CMK (cell line): ENCODE results near the gene SMIM34.
"Not testable (repeated sequence)": the region's sequence is repeated elsewhere in the genome, so short reads cannot be mapped to it uniquely, and the experiment has no call there.

Source experiments
- DNase-seq: peaks from one replicate; pipeline ENCODE4 v3.0.0-alpha.2; 2010; ENCODE audit warnings: low read depth

The SMIM34 gene, protein sequence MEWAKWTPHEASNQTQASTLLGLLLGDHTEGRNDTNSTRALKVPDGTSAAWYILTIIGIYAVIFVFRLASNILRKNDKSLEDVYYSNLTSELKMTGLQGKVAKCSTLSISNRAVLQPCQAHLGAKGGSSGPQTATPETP

DNA sequence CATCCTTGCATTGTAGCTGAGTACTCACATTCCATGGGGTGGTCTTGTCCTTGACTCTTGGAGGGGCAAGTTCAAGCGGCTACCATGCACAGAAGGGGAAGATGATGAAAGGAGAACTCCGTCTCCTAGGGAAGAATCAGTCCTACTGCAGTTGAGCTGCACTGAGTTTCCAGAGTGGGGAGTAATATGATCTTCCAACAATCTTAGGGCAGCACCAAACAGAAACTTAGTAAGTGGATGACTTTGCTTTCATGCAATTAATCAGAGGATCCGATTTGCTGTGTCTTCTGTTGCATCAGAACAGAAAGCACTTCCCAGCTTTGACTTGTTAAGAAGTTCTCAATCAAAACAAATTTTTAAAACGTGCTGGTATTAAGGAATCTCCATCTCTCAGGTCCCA lies at the start of gene SMIM34:
Gene SMIM34 (minus strand): TSS at position 147 of the 400 bp plus-strand sequence. CDS start 112 bp downstream, at position 35.
- DNase-seq: not testable (repeated sequence)

DNA sequence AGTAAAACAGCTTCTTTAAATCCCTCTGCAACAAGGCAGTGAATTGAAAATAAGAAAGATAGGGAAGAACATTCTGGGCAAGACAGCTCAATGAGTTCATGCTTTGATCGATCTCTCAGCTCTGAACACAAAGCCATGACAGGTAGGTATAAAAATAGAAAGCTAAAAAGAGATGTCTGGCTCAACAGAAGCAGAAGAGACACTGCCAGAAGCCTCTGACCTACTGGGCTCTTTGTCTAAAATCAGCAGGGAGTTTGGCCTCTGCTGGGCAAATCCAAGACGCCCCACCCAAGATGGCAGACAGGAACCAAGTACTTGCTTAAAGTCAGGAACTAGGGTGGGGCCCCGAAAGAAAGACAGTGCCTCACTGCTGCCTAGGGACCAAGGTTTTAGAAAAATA lies 43.6 kb upstream of the SMIM34 start:
- not testable (repeated sequence) for DNase-seq

DNA sequence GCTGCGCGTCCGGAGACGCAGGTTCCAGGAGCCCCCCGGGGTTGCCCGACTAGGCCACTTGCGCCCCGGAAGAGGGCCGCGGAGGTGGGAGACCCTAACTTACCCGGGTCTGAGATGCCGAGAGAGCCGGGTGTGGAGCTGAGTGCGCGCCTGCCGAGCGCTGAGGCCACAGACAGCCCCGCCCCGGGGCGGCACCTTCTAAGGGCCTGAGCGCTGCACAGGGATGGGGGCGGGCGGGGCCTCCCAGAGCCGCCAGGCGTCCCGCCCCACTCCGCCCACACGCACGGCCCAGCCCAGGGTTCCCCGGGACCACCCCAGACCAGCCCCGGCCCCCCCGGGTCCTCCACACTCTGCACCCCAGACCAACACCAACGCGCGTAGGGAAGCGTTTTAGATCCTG lies 35.7 kb upstream of the SMIM34 start:
- DNase-seq: not testable (repeated sequence)

DNA sequence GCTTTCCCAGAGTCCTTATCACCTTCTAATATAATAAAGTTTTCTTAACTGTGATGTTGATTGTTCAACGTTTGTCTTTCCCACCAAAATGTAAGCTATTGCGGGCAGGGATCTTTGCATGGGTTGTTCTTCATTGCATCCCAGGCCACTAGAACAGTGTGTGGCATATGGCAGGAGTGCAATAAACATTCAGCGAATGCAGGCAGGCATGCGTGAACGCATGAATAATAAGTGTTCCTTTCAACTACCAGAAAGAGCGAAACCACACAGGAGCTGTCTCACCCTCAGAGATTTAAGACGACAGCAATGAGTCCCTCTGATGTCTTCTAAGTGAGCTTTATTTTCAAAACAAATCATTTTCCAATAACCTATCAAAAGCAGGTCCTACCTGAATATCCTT lies 34.5 kb upstream of the SMIM34 start:
- DNase-seq: not testable (repeated sequence)

DNA sequence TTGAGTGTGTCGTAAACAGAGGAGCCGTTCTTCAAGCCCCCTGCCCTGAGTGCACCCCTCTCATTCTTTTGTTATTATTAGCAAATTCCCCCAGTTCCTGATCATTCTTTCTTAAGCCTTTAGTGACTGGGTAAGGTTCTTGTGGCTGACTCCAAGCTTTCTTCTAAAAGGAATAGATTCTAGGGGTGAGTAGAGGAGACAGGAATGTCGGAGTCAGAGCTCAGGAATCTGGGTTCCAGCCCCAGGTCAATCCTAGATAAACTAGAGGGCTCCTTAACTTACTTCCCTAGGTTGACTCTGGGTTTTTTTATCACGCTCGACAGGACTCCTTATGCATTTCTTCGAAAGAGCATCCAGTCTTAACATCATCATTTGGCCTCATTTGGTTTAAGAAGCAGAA lies 32.4 kb upstream of the SMIM34 start:
- not testable (repeated sequence) for DNase-seq

DNA sequence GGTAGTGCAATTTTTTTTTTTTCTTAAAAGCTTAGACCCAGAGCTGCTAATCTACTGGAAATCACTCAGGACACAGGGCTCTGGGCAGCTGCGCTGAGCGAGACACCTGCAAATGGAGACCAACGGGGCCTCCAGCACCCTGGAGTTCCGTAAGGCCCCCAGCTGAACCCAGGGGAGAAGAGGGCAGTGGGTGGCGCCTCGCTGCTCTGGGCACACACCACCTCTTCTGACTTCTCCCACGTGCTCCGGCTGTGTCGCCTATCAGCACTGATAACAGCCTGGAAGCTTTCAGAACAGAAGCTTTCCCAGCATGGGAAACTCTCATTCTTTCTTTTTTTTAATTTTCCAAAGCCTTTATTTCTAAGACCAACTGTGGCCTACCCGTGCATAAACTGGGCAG lies 31.9 kb upstream of the SMIM34 start:
- not testable (repeated sequence) for DNase-seq

DNA sequence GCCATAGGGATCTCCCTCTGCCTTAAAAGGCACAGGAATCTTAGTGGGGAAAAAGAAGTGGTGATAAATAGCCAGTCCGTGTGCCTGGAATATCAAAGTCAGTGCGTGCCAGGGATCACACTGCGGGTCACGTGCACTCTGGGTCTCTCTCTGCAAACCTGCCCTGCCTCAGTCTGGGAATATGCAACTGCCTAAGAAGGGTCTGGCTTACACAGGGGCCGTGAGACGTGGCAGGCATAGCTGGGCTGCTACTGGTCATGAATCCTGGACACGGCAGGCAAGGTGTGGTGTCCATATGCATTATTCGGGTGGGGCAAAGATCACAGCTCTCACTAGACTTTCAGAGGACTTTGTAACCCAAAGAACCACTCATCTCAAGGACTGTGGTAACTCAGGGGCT lies 23.3 kb upstream of the SMIM34 start:
- not testable (repeated sequence) for DNase-seq

DNA sequence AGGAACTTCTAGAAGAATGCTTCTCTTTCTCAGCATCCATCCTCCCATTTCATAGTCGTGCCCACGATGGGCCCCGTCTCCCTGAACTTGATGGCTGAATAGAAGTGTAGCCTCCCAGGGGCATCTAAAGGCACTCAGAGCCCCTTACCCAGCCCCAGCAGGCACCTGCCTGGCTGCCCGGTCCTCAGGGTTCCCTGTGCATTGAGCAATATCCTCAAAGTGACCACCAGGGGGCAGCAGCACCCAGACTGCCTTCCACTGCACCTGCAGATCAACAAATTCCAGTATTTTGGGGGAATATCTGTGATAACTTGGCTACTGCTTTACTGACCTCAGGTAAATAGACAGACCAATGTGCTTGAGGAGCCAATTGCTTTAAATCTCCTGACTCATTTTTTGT lies 19.7 kb upstream of the SMIM34 start:
- DNase-seq: not testable (repeated sequence)

DNA sequence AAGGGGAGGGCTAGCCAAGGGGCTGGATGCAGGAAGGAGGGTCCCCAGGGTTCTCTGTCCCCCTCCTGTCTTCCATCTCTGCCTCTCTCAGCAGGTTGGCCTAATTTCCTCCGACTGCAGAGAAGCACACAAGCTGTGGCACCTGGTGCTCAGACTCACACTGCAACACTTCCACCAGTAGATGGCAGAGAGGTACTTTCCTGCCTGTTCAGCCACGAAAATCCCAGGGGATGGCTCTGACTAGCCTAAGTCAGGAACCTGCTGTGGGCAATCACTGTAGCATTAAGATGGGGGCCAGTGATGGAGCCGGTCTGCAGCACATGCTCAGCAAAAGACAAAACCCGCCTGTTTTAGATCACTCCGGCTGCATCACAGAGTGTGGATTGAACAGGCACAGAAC lies 6.0 kb upstream of the SMIM34 start:
- not testable (repeated sequence) for DNase-seq

DNA sequence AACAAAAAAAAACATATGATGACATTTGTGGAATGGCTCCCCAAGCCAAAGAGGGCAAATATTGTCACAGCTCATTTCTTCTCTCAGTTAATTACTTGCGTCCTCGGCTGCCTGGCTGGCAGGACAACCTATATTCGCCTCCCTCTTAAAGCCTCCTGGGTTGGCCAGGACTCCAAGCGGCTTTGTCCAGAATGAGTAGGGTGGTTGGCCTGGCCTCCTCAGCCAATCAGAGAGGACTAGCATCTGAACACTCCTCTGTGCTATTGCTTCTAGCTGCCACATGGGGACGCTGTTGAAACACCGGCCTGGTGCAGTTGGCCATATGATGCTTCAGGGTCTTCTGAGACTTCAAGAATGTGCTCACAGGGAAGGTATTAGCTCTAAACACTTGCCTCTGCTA lies 4.7 kb upstream of the SMIM34 start:
- not testable (repeated sequence) for DNase-seq

DNA sequence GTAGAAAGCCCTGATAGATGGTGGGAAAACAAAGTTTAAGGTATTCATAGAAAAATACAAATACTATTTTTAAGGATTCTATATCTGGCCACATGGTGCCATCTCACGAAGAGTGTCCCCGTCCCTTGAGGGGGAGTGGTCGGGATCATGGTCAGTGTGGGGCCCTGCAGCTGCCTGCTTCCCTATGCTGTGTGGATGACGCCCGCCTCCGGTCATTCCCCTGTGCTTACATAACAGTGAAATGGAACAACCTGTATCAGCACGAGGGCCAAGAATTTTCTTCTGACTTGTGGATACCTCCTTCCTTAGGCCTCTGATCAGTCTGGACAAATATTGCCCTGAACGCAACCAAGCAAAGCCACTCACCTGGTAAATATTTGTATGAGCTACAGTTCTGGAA lies 3.6 kb upstream of the SMIM34 start:
- DNase-seq: not testable (repeated sequence)

DNA sequence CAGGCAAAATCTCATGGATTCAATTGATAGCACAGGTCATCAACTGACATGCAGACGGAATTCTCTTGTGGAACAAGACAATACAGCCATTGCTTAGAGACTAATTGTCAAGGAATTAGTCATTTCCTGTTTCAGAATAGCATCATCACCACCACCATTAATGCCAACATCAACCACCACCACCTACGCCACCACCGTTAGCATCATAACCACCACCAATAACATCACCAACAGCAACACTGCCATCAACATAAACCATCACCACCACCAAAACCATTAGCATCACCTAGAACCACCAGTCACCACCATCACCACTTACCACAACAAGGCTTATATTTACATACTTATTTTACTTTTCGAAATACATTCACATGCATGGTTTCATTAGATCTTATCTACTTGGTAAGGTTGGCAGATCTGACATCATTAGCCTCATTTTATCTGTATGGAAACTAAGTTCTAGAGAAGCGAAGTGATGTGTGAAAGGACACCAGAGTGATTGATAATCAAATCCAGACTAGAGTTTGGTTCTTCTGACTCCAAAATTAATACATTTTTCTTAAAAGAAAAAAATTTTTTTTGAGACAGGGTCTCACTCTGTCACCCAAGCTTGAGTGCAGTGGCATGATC lies 6.2 kb downstream of the SMIM34 start:
- not testable (repeated sequence) for DNase-seq

DNA sequence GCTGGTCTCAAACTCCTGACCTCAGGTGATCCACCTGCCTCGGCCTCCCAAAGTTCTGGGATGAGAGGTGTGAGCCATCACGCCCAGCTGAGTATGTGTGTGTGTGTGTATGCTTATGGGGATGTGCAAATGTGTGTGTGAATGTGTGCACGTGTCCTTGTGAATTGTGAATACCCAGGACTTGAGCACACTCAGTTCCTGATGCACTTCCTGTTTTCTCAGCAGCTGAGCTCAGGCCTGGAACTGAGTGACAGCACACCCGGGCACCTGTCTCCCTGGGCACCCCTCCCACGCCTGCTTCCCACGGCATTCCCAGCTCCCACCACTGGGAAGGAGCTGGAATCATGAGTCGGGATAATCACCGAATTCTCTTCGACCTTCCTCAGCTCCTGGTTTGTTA lies 16.5 kb downstream of the SMIM34 start:
- DNase-seq: not testable (repeated sequence)

DNA sequence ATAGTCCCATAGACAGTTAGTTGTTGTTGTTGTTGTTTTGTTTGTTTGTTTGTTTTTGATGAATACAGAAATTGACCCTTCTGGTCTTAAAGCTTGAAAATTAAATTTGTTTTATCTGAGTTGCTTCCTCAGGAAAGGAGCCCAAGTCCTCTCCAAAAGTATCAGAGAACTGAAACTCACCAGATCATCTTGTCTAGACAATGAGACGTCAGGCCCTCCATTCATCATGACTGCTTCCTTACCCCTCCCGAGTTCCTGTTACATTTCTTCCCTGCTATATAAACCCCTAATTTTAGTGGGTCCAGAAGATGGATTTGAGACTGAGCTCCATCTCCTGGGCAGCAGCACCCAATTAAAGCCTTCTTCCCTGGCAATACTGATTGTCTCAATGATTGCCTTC lies 17.1 kb downstream of the SMIM34 start:
- DNase-seq: not testable (repeated sequence)

DNA sequence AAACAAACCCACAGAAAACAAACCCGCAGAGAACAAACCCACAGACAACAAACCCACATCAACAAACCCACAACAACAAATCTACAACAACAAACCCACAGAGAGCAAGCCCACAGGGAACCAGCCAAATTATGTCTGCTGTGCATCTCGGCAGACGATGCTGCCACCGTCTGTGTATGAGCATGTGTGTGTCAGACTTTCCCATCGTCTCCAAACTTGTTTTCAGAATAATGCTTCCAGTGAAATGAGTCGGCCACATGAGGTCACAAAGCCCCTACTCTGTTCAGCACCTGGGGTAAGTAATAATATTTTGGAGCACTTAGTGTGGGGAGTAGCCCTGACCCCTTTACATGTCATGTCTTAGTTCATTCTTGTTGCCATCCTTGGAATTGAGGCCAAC lies 17.6 kb downstream of the SMIM34 start:
- not testable (repeated sequence) for DNase-seq

DNA sequence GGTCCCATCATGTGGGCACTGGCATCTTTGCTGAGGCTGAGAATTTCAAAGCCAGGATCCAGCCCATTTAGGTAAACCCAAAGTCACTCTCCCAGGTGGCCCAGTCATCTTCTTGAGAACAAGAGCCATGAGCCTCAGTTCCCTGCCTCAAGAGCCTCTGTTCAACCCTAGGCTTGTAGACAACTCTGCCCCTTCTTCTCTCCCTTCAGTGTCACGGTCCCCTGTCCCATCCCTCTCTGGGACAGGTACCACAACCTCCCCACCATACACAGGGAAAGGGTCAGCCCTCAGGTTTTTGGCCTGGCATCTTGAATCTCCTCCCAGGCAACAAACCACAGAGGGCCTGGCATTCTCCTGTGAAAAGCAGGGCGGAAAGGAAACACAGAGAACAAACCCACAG lies 18.1 kb downstream of the SMIM34 start:
- not testable (repeated sequence) for DNase-seq

DNA sequence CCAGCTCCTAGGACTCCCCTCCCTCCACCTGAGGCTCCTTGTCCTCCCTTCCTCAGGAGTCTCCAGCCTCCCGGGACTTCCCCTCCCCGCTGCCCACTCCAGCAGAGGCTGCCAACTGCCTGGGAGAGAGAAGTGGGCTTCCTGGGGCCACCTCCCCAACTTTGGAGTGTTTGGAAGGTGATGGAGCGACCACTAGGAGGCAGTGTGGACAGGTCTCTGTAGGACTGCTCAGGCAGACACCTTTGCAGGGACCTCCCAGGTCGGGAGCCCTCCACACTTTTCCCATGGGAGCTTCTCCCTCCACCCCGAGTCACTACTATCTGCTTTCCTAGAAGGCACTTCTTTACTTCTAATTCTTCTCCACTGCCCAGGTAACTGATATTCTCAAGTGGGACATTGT lies 19.0 kb downstream of the SMIM34 start:
- not testable (repeated sequence) for DNase-seq

DNA sequence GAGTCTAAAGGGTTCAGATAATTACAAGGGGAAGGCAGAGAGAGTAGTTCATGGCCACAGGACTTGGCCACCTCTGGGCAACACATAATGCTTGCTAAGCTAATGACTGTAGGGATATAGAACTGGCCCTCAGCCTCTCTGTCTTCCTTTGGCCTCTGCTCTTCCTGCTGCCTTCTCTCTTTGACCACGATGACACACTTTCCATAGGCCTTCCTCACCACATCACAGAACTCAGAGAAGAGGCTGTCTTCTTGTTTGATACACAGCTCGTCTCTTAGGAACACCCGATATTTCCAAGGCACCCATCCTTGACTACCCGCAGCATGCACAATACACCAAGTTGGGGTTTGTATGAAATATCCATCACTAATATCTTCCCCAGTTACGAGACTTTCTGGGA lies 23.2 kb downstream of the SMIM34 start:
- DNase-seq: not testable (repeated sequence)

DNA sequence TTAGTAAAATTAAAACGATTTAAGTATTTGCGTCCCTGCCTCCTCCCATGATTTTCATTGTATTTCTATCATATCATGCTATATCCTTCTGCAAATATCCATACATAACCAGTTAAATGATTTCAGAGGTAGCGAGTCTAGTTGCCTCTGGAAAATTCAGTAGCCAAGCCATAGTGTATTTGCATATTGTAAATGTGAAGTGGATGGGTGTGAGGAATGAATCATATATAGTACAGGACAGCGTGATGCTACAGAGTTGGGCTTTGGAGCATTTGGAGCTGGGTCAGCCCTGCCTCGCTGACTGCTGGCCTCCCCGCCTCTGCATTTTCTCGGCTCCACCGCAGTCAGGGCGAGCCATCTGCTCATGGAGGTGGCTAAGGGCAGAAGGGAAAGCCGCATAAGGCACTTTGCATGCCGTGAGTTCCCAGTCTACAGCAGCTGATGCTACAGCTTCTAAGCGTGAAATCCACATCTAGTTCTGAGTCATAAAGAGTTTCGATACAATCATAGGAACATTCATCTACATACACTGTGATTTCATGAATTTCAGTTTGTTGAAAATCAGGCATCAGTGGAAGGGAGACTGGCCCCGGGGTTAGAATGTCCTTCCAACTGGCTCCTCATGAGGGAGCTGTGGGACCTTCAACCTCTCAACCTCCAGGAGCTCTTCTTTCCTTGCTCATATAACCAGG lies 39.9 kb downstream of the SMIM34 start:
- not testable (repeated sequence) for DNase-seq

DNA sequence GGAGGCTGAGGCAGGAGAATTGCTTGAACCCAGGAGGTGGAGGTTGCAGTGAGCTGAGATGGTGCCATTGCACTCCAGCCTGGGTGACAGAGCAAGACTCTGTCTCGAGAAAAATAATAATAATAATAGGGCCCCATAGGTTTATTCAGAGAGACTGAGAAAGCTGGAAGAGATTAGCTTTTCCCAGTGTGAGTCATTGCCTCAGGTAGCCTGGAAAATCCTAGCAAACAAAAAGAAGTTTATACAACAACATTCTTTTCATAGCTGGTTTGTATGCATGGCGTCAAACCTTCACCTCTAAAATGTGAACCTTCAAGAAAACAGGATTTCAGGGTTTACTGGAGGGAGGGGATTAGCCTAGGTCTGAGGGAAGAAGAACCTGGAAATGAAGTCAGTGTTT lies 40.6 kb downstream of the SMIM34 start:
- not testable (repeated sequence) for DNase-seq

DNA sequence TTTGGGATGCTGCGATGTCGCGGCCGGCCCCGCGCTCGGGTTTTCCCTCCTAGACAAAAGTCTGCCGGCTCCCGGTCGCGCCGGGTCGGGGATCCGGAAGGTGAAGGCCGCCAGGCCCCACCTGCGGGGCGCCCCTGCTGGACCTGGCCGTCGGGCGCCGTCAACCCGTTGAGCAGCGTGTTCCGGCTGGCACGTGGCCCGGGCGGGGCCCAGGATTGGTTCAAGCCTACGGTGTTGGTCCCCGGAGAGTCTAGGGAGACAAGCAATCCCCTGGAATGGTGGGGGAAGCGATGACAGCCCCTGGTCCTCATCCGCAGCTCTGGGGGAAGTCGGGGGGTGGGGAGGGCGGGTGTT lies 48.2 kb downstream of the SMIM34 start:
- not testable (repeated sequence) for DNase-seq

DNA sequence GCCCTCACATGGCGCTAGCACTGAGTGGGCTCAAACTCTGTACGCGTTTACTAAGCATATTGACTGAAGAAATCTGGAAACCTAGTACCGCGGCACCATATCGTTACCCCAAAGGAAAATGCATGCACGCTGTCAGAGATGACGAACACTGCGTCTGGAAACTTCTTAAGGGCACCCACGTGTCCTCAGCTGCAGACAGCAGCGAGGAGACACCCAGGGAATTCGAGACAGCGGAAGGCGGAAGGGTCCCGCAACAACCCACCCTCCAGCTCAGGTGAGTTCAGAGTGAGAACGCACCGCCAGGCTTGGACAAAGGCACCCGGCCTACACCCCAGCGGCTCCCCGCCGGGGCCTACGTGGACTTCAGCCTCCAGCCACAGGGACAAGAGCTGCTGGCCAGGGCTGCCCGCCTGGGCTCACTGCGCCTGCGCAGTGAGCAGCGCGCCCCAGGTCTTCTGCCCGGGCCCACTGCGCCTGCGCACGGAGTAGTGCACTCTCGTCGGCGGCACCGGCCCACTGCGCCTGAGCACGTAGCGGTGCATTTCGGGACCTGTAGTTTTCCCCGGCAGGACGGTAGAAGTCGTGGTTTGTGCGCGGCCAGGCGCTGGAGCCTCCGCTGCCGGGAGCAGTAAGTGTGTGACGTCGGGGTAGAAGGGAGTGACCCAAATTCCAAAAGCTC lies 48.7 kb downstream of the SMIM34 start, which contains the start of gene SMIM11:
Gene SMIM11 (plus strand): TSS at position 568 of the 679 bp plus-strand sequence. CDS start 3,998 bp downstream, outside the sequence.
- DNase-seq: not testable (repeated sequence)

DNA sequence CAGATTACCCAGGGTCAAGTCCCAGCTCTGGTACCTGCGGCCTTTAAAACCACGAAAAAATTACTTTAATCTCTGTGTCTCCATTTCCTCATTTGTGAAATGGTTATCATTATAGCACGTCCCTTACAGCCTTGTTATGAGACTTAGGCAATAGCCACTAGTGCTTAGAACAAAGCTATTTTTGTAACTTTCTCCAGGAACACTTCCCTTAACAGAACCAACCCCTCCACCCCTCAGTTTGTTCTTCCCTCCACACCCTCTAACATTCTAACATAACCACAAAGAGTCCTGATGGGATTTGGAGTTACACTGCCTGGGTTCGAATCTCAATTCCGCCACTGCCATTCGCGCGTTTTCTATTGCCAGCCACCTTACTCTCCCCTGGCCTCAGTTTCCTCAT lies 49.3 kb downstream of the SMIM34 start:
- DNase-seq: not testable (repeated sequence)
